Measurements from ENCODE around the gene SRCAP. TPM values are rescaled to one million over a fixed set of nuclear protein-coding genes. Genes with fewer than 3 reads are reported as not detected.

Gene SRCAP
- total and polyA plus RNA-seq, 5 experiments from 2014 or later = 5.2 to 110 (median 31.3) TPM

DNA sequence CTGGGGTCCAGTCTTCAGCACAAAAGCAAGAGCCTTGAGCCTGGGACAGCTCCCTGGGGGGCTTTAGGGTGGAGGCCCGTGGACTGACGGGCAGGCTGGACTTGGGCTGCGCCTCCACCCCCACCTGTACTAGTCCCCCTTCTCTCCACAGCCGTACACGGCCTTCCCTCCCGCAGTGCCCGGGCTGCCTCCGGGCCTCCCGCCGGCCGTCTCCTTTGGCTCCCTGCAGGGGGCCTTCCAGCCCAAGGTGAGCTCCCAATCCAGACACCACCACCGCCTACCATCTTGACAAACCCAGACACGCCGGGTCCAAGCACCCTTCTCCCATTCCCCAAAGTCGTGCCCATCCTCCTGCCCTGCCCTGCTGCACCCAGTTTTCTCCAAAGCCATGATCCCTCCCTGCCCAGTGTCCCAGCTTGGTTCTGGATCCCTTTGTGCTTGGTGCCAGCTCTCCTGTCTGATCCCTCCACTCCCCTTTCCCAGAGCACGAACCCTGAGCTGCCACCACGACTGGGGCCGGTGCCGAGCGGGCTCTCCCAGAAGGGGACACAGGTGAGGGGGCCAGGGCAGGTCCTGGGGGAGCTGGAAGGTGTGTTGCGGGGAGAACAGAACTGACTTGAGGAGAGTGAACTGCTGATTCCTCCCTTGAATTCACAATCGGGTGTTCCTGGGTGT is 33.7 kb upstream of the SRCAP start:
- ATAC-seq (no peak), DNase-seq (no peak)
- Mint-ChIP-seq H3K9me3 (no peaks in the 10 kb centered on the region), H3K4me3 (peak overlapping the region in 4 of 10 donors; percentile 18 to 35 (median 30)), H3K27ac (peak overlapping the region in 4 of 10 donors; percentile 57 to 88 (median 72)), H3K4me1 (peaks cover 26 to 51% (median 45%) of the 10 kb centered on the region in 4 donors), H3K36me3 (peaks cover 5 to 78% (median 16%) of the 10 kb centered on the region in 3 donors), H3K27me3 (no peaks in the 10 kb centered on the region)
- POLR2A ChIA-PET = interaction anchor here (0.9 to 1.9 kb wide), 4 partner anchors 21 to 32 kb away, joined by 3 to 7 read pairs (median 5); no protein-coding TSS in a partner anchor

DNA sequence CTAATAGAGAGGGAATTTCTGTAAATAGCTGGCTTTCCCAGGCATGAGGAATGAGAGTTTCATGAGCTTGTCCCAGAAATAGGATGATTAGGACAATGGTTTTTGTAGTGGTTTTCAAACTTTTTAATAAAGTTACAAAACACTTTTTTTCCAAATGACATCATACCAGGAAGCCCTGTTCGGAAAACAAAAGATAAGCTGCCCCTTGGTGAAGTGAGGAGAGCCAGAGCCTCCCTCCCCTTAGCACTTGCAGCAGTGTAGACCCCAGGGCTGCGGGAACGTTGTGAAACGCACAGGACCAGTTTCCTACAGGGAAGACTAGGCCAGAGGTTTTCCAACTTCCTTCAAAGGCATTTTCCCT is 33.2 kb upstream of the SRCAP start:
- H3K27ac Mint-ChIP-seq = peak overlapping the region in 4 of 10 donors; percentile 43 to 78 (median 67)

GRCh38 chr16:30666681-30667080 is 32.3 kb upstream of the SRCAP start:
- ATAC-seq (no peak), DNase-seq (no peak)
- H3K9me3 Mint-ChIP-seq = no peaks in the 10 kb centered on the region
- no peaks in the 10 kb centered on the region for H3K27me3 Mint-ChIP-seq
- H3K4me3 Mint-ChIP-seq = no peak overlapping the region
- H3K27ac Mint-ChIP-seq = peak overlapping the region in 4 of 10 donors; percentile 24 to 79 (median 44)
- H3K4me1 Mint-ChIP-seq = peaks cover 17 to 39% (median 32%) of the 10 kb centered on the region in 4 donors
- POLR2A ChIA-PET = interaction anchor here (1.1 kb wide), 1 partner anchor 8 kb away, joined by 7 read pairs; the partner anchor contains the start of gene FBRS
- peaks cover 0 to 71% (median 15%) of the 10 kb centered on the region in 3 donors for H3K36me3 Mint-ChIP-seq

More for the DNA sequence above, 33.2 kb upstream of the SRCAP start:
- peak overlapping the region in 1 of 10 donors; percentile 18 for H3K4me3 Mint-ChIP-seq
- POLR2A ChIA-PET = interaction anchor here (1.5 to 1.9 kb wide), 2 partner anchors 28 to 32 kb away, joined by 7 read pairs; no protein-coding TSS in a partner anchor
- peaks cover 2 to 79% (median 16%) of the 10 kb centered on the region in 3 donors for H3K36me3 Mint-ChIP-seq
- DNase-seq = no peak
- H3K27me3 Mint-ChIP-seq = no peaks in the 10 kb centered on the region
- peaks cover 22 to 47% (median 40%) of the 10 kb centered on the region in 4 donors for H3K4me1 Mint-ChIP-seq
- ATAC-seq = no peak
- H3K9me3 Mint-ChIP-seq = no peaks in the 10 kb centered on the region

DNA sequence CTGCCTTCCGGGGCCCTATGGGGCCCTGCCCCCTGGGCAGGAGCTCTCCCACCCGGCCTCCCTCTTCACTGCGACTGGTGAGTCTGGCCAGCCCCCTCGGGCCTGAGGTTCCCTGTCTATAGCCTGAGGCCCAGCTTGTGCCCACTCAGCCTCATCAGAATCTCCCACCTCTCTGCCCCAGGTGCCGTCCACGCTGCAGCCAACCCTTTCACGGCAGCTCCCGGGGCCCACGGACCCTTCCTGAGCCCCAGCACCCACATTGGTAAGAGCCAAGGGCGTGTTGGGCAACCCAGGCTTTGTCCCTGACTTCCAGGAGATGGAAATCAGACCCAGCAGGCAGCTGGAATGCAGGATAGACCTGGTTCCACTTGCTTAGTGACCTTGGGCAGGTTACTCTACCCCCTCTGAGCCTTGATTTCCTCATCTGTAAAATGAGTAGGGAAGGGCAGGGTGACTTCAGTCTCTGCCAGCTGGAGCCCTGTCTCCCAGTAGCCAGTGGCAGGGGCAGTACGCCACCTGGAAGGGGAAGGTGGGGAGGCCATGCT is 31.5 kb upstream of the SRCAP start:
- POLR2A ChIA-PET = interaction anchor here (0.8 to 1.1 kb wide), 2 partner anchors 9 to 27 kb away, joined by 3 to 7 read pairs; partner anchors contain the start of gene FBRS
- H3K9me3 Mint-ChIP-seq = no peaks in the 10 kb centered on the region
- H3K4me1 Mint-ChIP-seq = peaks cover 15 to 34% (median 24%) of the 10 kb centered on the region in 4 donors
- DNase-seq (no peak), ATAC-seq (no peak)
- no peaks in the 10 kb centered on the region for H3K27me3 Mint-ChIP-seq
- H3K4me3 Mint-ChIP-seq = no peak overlapping the region
- peaks cover 0 to 64% (median 13%) of the 10 kb centered on the region in 3 donors for H3K36me3 Mint-ChIP-seq
- H3K27ac Mint-ChIP-seq = peak overlapping the region in 6 of 10 donors; percentile 10 to 74 (median 41)

DNA sequence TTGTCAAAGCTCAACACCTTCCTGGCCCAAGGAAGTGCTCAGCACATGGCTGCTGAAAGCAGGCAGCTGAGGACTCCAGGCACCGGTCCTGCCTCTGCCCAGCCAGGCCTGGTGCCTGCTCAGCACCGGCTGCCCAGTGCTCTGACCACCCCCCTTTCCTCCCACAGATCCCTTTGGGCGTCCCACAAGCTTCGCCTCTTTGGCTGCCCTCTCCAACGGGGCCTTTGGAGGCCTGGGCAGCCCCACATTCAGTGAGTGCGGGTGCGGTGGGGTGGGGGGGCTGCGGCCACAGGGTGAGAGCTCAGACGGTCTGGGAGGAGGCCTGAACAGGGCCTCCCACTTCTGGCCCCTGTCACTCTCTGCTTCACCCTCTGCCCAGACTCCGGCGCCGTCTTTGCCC is 30.6 kb upstream of the SRCAP start:
- DNase-seq = no peak

DNA sequence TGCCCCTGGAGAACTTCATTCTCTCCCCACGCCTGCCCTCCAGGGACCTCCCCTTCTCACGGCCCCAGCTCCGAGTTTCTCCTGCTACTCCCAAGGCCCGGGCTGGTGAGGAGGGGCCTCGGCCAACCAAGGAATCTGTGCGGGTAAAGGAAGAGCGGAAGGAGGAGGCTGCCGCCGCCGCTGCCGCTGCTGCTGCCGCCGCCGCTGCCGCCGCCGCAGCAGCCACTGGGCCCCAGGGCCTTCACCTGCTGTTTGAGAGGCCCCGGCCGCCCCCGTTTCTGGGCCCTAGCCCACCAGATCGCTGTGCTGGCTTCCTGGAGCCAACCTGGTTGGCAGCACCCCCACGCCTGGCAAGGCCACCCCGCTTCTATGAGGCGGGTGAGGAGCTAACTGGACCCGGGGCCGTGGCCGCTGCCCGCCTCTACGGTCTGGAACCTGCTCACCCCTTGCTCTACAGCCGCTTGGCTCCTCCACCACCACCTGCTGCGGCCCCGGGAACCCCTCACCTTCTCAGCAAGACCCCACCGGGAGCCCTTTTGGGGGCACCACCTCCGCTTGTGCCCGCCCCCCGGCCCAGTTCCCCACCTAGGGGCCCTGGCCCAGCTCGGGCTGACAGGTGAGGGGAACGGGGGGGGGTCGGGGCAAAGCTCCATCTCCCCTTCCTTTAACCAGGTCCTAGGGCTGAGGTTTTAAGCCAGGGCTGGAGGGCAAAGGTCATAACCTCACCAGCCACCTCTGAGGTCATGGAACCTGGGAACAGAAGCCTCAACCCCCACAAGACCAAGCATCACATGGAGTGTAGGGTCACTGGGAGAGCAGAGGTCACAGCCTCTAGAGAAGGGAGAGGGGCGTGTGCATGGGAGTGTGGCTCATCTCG is 29.7 kb upstream of the SRCAP start:
- Mint-ChIP-seq H3K27ac (no peak overlapping the region), H3K4me1 (peaks cover 5 to 19% (median 11%) of the 10 kb centered on the region in 4 donors), H3K27me3 (no peaks in the 10 kb centered on the region), H3K36me3 (peaks cover 0 to 47% (median 2%) of the 10 kb centered on the region in 3 donors), H3K9me3 (no peaks in the 10 kb centered on the region), H3K4me3 (no peak overlapping the region)
- POLR2A ChIA-PET = interaction anchor here (0.9 kb wide), 1 partner anchor 9 kb away, joined by 4 read pairs; no protein-coding TSS in a partner anchor
- DNase-seq (no peak), ATAC-seq (peak in 1 of 2 donors; percentile 29)

More for the DNA sequence above, 30.6 kb upstream of the SRCAP start:
- Mint-ChIP-seq H3K27ac (peak overlapping the region in 3 of 10 donors; percentile 13 to 74 (median 28)), H3K9me3 (no peaks in the 10 kb centered on the region), H3K36me3 (peaks cover 0 to 54% (median 6%) of the 10 kb centered on the region in 3 donors), H3K4me3 (no peak overlapping the region), H3K27me3 (no peaks in the 10 kb centered on the region), H3K4me1 (peaks cover 9 to 24% (median 16%) of the 10 kb centered on the region in 4 donors)
- no peak for ATAC-seq
- POLR2A ChIA-PET = no interaction called here

- DNase-seq (no peak), ATAC-seq (peak in 1 of 2 donors; percentile 10)
- peaks cover 3 to 16% (median 7%) of the 10 kb centered on the region in 4 donors for H3K4me1 Mint-ChIP-seq
- H3K27ac Mint-ChIP-seq = peak overlapping the region in 2 of 10 donors; percentile 41 to 78
- no peaks in the 10 kb centered on the region for H3K27me3 Mint-ChIP-seq
- H3K36me3 Mint-ChIP-seq = peaks cover 0 to 42% (median 2%) of the 10 kb centered on the region in 3 donors
- no peak overlapping the region for H3K4me3 Mint-ChIP-seq
- H3K9me3 Mint-ChIP-seq = no peaks in the 10 kb centered on the region
- POLR2A ChIA-PET = interaction anchor here (0.9 kb wide), 1 partner anchor 10 kb away, joined by 4 read pairs; no protein-coding TSS in a partner anchor
These were observed 28.8 kb upstream of the SRCAP start for GRCh38 chr16:30669903-30670824.

DNA sequence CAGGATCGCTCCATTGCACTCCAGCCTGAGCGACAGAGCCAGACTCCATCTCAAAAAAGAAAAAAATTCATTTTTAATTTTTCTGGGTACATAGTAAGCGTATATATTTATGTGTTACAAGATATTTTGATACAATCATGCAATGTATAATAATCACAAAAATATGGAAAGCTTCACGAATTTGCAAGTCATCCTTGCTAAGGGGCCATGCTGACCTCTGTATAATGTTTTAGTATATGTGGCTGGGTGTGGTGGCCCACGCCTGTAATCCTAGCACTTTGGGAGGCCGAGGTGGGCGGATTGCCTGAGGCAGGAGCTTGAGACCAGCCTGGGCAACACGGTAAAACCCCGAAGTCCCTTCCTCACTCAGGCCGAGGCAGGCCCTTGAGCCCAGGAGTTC is 23.8 kb upstream of the SRCAP start:
- no peaks in the 10 kb centered on the region for H3K9me3 Mint-ChIP-seq
- POLR2A ChIA-PET = interaction anchor here (0.5 to 1.2 kb wide), 7 partner anchors 8 to 124 kb away, joined by 3 to 5 read pairs (median 3); no protein-coding TSS in a partner anchor
- no peak for DNase-seq
- peaks cover 0 to 5% (median 0%) of the 10 kb centered on the region in 3 donors for H3K36me3 Mint-ChIP-seq
- peaks cover 0 to 3% (median 0%) of the 10 kb centered on the region in 4 donors for H3K4me1 Mint-ChIP-seq
- ATAC-seq = no peak
- H3K27me3 Mint-ChIP-seq = no peaks in the 10 kb centered on the region
- H3K4me3 Mint-ChIP-seq = no peak overlapping the region
- H3K27ac Mint-ChIP-seq = peak overlapping the region in 1 of 10 donors; percentile 43

- no peaks in the 10 kb centered on the region for H3K9me3 Mint-ChIP-seq
- no peaks in the 10 kb centered on the region for H3K36me3 Mint-ChIP-seq
- POLR2A ChIA-PET = interaction anchor here (0.5 to 1.3 kb wide), 3 partner anchors 18 to 791 kb away, joined by 3 read pairs; no protein-coding TSS in a partner anchor
- H3K4me1 Mint-ChIP-seq = no peaks in the 10 kb centered on the region
- ATAC-seq = no peak
- H3K27ac Mint-ChIP-seq = no peak overlapping the region
- H3K4me3 Mint-ChIP-seq = no peak overlapping the region
- DNase-seq = no peak
- no peaks in the 10 kb centered on the region for H3K27me3 Mint-ChIP-seq
These were observed 20.9 kb upstream of the SRCAP start for GRCh38 chr16:30677931-30678585.

GRCh38 chr16:30678586-30678970 is 20.4 kb upstream of the SRCAP start:
- POLR2A ChIA-PET = interaction anchor here (0.5 to 1.3 kb wide), 2 partner anchors 19 to 792 kb away, joined by 3 read pairs; no protein-coding TSS in a partner anchor
- no peaks in the 10 kb centered on the region for H3K9me3 Mint-ChIP-seq
- no peak overlapping the region for H3K27ac Mint-ChIP-seq
- H3K4me1 Mint-ChIP-seq = no peaks in the 10 kb centered on the region
- H3K36me3 Mint-ChIP-seq = no peaks in the 10 kb centered on the region
- DNase-seq = no peak
- no peak for ATAC-seq
- no peak overlapping the region for H3K4me3 Mint-ChIP-seq
- H3K27me3 Mint-ChIP-seq = no peaks in the 10 kb centered on the region

- Mint-ChIP-seq H3K36me3 (no peaks in the 10 kb centered on the region), H3K9me3 (no peaks in the 10 kb centered on the region), H3K4me1 (no peaks in the 10 kb centered on the region), H3K27ac (no peak overlapping the region), H3K27me3 (no peaks in the 10 kb centered on the region), H3K4me3 (no peak overlapping the region)
- ATAC-seq (no peak), DNase-seq (no peak)
- POLR2A ChIA-PET = no interaction called here
These were observed 18.6 kb upstream of the SRCAP start for GRCh38 chr16:30680326-30680725.
